IPS-NIHi7 (cell line): ENCODE measurements around the gene ATXN2.

Experiments
- DNase-seq: peaks from one replicate; pipeline ENCODE4 v3.0.0; 2012; ENCODE audit warnings: mixed read lengths; ENCODE audit errors: extremely low spot score

ATXN2 gene

GRCh38 chr12:111438481-111438880, 160.6 kb downstream of the ATXN2 start:
- DNase-seq: no peak

GRCh38 chr12:111437816-111438454, 161.2 kb downstream of the ATXN2 start:
- DNase-seq: no peak

- DNase-seq: no peak
These were observed 162.3 kb downstream of the ATXN2 start for GRCh38 chr12:111436811-111437210.

- no peak for DNase-seq
These were observed 162.8 kb downstream of the ATXN2 start for GRCh38 chr12:111436266-111436665.

- DNase-seq: no peak
These were observed 163.4 kb downstream of the ATXN2 start for GRCh38 chr12:111435661-111436201.

- no peak for DNase-seq
These were observed 164.3 kb downstream of the ATXN2 start for GRCh38 chr12:111434680-111435338.

- DNase-seq: no peak
These were observed 165.1 kb downstream of the ATXN2 start for GRCh38 chr12:111434049-111434448.

GRCh38 chr12:111431772-111432171, 167.3 kb downstream of the ATXN2 start:
- DNase-seq: no peak

GRCh38 chr12:111430433-111431353, 168.4 kb downstream of the ATXN2 start:
- no peak for DNase-seq

- no peak for DNase-seq
These were observed 169.2 kb downstream of the ATXN2 start for GRCh38 chr12:111429828-111430432.

- DNase-seq: no peak
These were observed 170.4 kb downstream of the ATXN2 start for GRCh38 chr12:111428728-111429175.

- no peak for DNase-seq
These were observed 170.9 kb downstream of the ATXN2 start for GRCh38 chr12:111428081-111428727.

GRCh38 chr12:111427417-111428074, 171.6 kb downstream of the ATXN2 start:
- DNase-seq: no peak

- no peak for DNase-seq
These were observed 172.6 kb downstream of the ATXN2 start for GRCh38 chr12:111426344-111427185.

GRCh38 chr12:111425655-111426054, 173.5 kb downstream of the ATXN2 start:
- no peak for DNase-seq

GRCh38 chr12:111424793-111425251, 174.3 kb downstream of the ATXN2 start:
- peak; percentile 46 for DNase-seq

GRCh38 chr12:111424189-111424792, 174.8 kb downstream of the ATXN2 start:
- no peak for DNase-seq

- DNase-seq: no peak
These were observed 178.6 kb downstream of the ATXN2 start for GRCh38 chr12:111420494-111420893.

GRCh38 chr12:111419784-111420183, 179.3 kb downstream of the ATXN2 start:
- no peak for DNase-seq
